ENCODE measurements around the gene PURB.
"Not testable (repeated sequence)": the region's sequence is repeated elsewhere in the genome, so short reads cannot be mapped to it uniquely, and the experiment has no call there.

PURB gene

GRCh38 chr7:44891372-44891771, 6.0 kb upstream of the PURB start:
- DNase-seq: peak; percentile 53

- no peak for DNase-seq
Observed at GRCh38 chr7:44889086-44889781, 3.9 kb upstream of the PURB start.

- no peak for DNase-seq
Observed at GRCh38 chr7:44887293-44887692, 2.0 kb upstream of the PURB start.

GRCh38 chr7:44884621-44885393, 523 bp downstream of the PURB start:
- peak; percentile 82 for DNase-seq

- DNase-seq: no peak
Observed at GRCh38 chr7:44883961-44884620, 1.2 kb downstream of the PURB start.

- DNase-seq: no peak
Observed at GRCh38 chr7:44882899-44883298, 2.4 kb downstream of the PURB start.

GRCh38 chr7:44881610-44882009, 3.7 kb downstream of the PURB start:
- no peak for DNase-seq

GRCh38 chr7:44881066-44881600, 4.2 kb downstream of the PURB start:
- no peak for DNase-seq

GRCh38 chr7:44880317-44881018, 4.9 kb downstream of the PURB start:
- no peak for DNase-seq

GRCh38 chr7:44876393-44876792, 8.9 kb downstream of the PURB start:
- no peak for DNase-seq

GRCh38 chr7:44875241-44875640, 10.1 kb downstream of the PURB start:
- DNase-seq: no peak

- DNase-seq: no peak
Observed at GRCh38 chr7:44872787-44873186, 12.5 kb downstream of the PURB start.

- peak; percentile 12 for DNase-seq
Observed at GRCh38 chr7:44871918-44872317, 13.4 kb downstream of the PURB start.

GRCh38 chr7:44870780-44871179, 14.6 kb downstream of the PURB start:
- peak; percentile 39 for DNase-seq

GRCh38 chr7:44870336-44870735, 15.0 kb downstream of the PURB start:
- not testable (repeated sequence) for DNase-seq

- no peak for DNase-seq
Observed at GRCh38 chr7:44867073-44867995, 18.0 kb downstream of the PURB start.

- not testable (repeated sequence) for DNase-seq
Observed at GRCh38 chr7:44861949-44862348, 23.4 kb downstream of the PURB start.

GRCh38 chr7:44858161-44858560, 27.2 kb downstream of the PURB start:
- DNase-seq: no peak

GRCh38 chr7:44854644-44855364, 30.5 kb downstream of the PURB start:
- DNase-seq: peak; percentile 38

GRCh38 chr7:44853391-44853790, 31.9 kb downstream of the PURB start:
- peak; percentile 52 for DNase-seq

- DNase-seq: no peak
Observed at GRCh38 chr7:44852590-44852989, 32.7 kb downstream of the PURB start.
